ENCODE results near the gene RBM28.

The RBM28 gene

DNA sequence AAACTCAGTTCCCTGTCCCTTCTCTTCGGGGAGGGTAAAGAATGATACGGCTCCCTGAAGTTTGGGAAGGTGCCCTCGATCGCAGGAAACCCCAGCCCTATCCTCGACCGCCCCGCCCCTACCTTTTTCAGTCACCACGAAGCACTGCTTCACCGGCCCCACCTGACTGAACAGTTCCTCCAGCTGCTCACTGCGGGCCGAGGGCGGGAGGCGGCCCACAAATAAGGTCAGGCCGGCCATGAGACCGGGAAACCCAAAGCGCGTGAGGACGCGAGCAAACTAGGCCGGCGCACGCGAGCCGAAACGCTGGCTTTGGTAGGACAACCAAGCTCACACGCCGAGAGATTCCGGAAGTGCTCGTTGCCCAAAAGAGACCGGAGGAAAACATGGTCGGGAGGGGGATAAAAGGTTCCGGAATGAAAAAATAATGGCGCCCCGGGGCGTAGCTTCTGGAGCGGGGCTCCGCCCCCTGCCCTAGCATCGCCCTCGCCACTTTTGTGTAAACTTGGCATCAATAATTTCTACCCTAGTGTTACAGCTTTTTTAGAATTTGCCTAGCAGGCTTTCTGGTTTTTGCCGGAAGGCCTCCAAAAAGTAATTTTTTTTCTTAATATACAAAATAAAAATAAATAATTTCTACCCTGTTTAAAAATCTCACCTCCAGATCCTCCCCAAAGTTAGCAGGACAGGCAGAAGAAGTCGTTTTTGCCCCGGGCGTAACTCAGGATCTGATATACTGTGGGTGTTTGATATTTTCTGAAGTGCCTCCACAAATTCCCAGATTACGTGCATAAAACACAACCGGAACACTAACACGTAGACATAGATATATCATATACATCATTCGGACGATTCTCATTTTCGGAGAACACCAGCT, at the start of gene RBM28:
TSS of gene RBM28 (minus strand) at position 355 of the 877 bp plus-strand sequence. CDS start at position 240, 115 bp downstream.
- DNase-seq = peak; percentile 64

DNA sequence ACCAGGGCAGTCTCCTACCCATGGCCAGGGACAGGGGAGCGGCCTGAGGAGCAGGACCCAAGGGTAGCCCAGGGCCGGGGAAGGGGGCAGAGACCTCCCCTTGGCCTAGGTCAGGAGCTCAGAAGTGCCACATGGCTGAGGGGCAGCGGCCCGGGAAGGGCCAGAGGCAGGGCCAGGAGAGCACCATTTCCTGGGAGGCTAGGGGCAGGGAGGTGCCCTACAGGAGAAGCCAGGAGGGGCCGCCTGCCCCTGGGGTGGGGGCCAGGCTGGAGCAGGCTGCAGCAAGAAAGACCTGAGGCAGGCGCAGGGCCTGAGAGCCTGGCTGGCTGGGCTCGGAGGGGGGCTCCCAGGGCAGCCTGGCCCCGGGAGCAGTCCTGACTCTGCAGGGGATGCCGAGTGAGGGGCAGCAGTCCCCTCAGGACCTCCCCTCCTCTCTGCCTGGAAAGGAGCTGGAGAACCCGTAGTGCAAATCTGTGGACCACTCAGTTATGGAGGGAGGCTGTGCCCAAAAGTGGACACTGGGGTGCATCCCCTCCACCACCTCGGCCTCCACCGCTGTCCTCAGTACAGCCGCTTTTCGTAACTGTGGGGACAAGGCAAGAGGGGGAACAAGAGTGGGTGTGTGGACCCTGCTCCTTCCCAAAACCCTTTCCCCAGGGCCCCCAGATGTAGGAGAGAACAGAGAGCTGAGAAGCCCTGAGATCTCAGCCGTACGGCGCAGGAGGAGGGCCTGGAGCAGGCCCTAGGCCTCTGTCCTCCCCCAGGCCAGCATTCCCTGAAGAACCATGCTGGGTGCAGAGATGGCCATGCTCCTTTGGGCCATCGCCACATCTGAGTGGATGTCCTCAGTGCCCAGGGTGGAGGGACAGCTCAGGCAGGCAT, 49.0 kb upstream of the RBM28 start:
- DNase-seq = no peak

DNA sequence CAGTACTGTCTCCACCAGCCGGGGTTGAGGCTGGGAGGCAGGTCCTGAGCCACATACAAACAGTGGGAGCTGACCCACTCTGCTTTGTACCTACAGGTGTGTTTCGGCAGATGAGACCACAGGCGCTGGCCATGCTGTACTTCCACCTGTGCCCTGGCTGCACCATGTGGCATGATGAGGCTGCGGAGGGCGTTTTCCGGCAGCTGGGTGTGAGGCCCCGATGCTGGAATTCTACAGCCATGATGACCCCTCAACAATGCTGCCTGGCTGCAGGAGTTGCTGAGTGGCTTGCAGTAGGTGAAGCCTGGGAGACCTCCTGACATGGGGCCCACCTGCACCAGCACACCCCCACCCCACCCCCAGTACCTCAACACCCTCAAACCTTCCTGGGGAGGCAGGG, 48.1 kb upstream of the RBM28 start:
- no peak for DNase-seq

GRCh38 chr7:128390871-128391565, 47.3 kb upstream of the RBM28 start:
- DNase-seq = no peak

DNA sequence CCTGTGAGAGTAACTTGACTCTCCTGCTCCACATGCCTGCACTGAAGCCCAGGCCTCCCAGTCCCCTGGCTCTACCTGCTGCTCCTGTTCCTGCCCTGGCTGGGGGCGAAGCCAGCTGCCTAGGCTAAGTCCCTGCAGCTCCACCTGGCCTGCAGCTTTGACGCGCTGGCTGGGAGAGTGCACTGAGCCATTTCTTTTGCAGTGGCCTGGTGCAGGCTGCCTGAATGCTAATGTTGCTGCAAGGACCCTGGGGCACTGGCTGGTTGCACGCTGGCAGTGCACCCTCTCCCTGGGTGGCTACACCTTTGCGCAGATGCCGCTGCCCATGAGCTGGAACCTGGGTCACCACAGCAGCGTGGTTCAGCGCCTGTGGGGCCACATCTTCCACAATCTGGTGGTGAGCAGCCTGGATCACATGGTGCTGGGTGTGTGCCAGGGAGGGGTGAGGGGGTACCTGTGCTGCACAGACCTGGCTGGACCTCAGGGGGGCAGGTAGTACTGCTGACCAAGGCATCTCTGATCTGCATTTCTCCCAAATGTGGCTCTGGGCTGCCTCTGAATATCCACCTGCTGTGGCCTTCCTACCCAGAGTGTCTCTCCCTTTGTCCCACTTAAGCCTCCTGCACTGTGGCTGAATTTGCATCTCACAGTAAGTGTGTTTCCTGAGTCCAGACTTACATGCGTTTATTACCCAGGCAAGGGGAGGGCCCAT, 46.1 kb upstream of the RBM28 start:
- DNase-seq = no peak

DNA sequence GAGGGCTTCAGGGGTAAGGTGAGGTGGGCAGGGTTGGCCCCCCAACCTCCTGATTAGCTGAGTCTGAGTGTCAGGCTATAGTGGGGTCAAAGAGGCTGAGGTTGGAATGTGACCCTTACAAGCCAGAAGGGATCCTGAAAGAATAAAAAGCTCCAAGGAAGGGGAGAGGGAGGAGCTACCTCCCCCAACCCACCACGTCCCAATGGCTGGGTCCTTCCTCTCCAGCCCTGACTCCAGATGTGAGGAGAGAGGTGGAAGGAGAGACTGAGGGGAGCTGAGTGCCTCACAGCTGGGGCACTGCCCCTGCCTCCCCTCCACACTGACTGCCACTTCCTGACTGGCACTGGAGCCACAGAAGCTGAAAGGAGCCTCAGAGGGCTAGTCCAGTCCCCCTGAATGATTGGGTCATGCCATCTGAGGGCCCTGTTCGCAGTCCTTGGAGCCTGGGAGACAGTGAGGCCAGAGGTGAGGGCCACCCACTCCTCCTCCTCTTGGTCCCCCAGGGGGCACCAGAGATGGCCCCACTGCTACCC, 45.4 kb upstream of the RBM28 start:
- no peak for DNase-seq

GRCh38 chr7:128388145-128388485, 44.4 kb upstream of the RBM28 start:
- no peak for DNase-seq

DNA sequence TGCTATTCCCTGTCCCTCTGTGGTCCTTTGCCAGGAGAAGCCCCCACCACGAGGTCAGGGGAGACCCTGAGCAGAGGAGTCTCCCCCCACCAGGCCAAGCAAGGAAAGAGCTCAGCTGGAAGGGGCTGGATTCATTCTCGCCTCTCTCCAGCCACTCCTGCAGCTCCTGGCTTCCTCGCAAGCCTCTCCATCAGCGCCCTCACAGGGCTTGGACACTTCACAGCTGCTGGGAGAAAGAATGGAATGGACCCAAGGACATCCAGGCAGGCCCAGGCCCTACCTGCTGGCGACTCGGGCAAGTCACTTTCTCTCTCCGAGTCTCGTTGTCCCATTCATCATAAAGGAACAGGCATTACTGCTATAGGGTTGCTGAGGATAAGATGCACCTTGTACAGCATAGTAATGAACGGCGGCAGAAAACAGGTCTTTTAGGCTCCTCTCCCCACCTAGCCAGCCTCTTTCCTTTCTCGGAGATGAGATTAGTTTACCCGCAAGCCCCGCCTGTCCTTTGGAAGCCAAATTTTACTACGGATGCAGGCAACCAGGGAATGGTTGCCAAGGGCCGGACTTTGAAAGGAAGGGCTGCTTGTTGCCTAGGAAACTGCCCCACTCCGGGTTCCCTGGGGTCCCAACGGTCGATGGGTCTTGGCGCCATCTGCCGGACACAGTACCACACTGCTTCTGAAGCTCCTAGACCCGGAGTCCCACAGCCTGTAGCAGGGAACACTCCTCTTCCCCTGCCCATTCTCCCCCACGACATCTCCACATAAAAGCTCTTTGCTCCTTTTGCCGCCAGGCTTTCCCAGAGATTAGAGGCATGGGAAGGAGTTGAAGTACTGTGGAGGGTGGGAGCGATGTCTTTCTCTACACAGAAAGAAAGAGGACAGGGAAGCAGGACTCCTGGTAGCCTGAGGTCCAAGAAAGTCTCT, 43.8 kb upstream of the RBM28 start:
- DNase-seq = no peak

DNA sequence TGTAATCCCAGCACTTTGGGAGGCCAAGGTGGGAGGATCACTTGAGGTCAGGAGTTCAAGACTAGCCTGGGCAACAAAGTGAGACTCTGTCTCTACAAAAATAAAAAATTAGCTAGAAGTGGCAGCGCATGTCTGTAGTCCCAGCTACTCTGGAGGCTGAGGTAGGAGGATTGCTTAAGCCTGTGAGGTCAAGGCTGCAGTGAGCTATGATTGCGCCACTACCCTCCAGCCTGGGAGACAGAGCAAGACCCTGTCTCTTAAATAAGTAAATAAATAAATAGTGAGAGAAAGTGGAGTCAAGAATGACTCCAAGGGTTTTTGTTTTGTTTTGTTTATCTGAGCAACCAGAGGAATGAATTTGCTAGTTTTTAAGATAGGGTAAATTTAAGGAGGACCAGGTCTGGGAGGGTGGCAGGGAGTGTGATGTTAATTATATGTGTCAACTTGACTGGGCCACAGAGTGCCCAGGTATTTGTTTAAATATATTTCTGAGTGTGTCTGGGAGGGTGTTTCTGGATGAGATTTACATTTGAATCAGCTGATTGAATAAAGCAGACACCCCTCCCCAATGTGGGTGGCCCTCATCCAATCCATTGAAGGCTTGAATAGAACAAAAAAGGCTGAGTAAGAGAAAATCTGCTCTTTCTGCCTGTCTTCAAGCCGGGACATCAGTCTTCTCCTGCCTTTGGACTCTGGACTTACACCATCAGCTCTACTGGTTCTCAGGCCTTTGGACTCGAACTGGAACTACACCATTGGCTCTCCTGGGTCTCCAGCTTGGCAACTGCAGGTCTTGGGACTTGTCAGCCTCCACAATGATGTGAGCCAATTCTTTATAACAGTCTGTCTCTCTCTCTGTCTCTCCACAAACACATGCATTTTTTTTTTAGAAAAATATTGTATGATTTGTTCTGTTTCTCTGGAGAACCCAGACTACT, 42.5 kb upstream of the RBM28 start:
- no peak for DNase-seq

- DNase-seq = no peak
Measured at GRCh38 chr7:128384726-128385125, 41.0 kb upstream of the RBM28 start.

GRCh38 chr7:128383776-128384175, 40.1 kb upstream of the RBM28 start:
- no peak for DNase-seq

DNA sequence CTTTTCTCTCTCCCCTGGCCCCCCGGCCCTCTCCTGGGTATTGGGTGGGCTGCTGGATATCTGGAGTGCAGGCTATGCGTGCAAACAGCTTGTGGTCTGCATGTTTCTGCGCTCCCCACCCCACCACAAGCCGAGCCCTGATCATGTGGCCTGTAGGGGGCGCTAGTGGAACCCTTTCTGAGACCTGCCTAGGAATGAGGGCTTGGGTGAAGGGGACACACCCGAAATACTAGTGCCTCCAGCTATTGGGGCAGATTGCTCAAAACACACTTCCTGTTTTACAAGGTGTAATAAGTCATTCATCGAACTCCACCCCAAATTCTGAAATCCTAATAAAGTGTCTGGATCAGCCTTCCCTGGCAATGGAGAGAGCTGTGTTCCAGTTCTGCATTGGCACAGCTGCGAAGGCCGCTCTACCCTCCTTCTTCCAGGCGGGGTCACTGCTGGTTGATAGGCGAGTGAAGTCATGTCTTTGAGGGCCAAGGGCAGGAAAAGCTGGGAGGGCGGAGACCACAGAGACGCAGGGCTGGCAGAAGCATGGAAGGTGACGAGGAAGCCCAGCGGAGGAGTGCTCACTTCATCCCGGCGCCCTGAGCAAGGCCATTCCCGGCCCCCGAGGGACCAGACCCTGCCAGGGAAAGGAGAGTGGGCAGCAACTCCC, 37.6 kb upstream of the RBM28 start:
- no peak for DNase-seq

DNA sequence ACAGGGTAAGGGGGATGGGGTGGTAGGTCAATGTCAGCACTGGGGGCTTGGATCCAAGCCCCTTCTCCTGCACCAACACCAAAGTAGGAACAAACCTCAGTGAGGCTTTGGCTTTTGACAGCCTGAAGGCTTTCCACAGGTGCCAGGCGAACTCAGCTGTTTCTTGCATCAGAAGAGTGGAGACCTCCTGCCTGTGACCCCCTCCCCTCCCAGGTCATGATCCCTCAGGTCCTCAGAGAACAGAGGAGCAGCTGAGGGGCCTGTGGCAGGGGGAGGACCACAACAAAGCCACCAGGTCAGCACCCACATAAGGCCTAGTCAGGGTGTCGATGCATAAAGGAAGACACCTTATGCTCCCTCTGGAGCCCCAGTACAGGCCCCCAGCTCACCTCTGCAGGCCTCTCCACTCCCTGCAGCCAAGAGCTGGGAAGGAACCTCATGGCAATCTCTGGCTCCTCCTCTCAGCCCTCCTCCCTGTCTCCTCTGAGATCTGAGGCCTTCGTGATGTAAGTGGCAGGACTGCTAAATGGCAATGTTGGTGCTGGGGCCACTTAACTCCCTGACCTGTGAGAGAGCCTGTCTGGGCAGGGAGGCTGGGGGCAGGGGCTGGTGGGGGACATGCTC, 36.9 kb upstream of the RBM28 start:
- DNase-seq = no peak

DNA sequence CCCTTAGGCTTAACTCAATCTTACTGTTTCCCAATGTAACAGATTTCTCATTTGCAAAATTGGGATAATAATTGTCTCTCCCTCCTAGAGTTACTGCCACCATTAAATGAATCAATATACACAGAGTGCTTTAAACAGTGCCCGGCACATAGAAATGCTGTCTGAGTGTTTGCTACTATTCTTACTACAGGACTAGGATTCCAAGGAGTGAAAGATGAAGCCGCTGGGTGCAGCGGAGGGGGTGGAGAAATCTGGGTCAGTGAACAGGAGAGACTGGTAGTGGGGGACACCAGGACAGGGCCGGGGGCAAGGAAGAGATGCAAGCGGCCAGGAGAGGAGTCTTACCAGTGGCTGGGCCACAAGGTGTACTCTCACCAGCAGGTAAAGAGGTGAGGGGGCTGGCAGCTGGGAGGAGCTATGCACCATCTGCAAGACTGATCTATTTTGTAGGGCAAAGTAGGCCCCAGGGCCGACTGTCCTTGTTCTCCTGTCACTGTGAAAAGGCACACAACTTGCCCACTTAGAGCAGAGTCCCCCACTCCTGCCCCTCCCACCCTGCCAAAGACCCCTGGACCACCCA, 36.3 kb upstream of the RBM28 start:
- no peak for DNase-seq

DNA sequence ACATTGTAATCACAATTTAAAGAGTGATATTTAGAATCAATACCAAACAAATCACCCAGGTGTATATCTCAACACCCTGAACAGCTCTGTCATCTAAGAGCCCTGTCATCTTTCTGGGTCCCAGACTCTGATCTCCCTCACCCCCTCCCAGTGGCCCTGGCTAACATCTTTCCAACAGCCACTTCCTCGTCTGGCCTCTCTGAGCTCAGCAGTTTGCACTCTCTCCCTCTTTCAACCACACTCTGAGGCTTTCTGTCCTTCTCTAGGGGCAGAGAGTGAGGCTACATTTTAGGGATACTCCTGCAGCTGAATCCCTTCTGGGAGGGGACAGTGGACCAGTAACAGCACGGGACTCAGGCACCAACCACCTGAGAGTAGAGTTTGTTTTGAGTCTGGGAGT, 34.9 kb upstream of the RBM28 start:
- DNase-seq = no peak

DNA sequence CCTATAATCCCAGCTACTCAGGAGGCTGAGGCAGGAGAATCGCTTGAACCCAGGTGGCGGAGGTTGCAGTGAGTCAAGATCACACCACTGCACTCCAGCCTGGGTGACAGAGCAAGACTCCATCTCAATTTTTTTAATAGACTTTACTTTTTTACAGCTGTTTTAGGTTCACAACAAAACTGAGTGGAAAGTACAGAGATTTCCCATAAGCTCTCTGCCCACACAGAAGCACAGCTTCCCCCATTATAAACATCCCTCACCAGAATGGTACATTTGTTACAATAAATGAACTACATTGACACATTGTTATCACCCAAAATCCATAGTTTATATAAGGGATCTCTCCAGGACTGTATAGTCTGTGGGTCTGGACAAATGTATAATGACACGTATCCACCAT, 32.4 kb upstream of the RBM28 start:
- DNase-seq = no peak

- no peak for DNase-seq
Measured at GRCh38 chr7:128374041-128374440, 30.3 kb upstream of the RBM28 start.

DNA sequence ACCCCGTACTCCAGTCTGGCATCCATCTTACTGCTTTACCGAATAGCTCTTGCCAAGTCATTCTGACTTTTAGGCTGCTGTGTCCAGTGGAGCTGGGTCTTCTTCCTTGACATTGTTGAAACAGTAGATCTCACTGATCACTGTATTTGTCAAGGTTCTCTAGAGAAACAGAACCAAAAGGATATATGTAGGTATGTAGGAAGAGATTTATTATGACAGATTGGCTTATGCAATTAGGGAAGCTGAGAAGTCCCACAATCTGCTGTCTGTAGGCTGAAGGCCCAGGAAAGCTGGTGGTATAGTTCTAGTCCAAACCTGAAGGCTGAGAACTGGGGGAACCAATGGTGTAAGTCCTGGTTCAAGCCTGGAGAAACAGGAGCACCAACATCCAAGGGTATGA, 29.9 kb upstream of the RBM28 start:
- DNase-seq = no peak

- no peak for DNase-seq
Measured at GRCh38 chr7:128370491-128370890, 26.8 kb upstream of the RBM28 start.

All from NCI-H1417 treated with DMSO at 0.1 percent for 48 hours (cell line).